Retinal pigment epithelial cell (primary cell): ENCODE results near the gene SYT6.

Experiments
- DNase-seq: peaks from one replicate; pipeline ENCODE4 v3.0.0-alpha.2; 2010; ENCODE audit warnings: low read depth
- H3K4me3 ChIP-seq: 2 replicates; pipeline ENCODE4 v1.5.1; 2011; ENCODE audit warnings: mild to moderate bottlenecking, low read length, control low read depth, moderate library complexity
- CTCF ChIP-seq: conservative IDR thresholded peaks from 2 replicates; pipeline ENCODE4 v1.5.1; 2011; ENCODE audit warnings: low read depth, low read length, control low read depth, inconsistent platforms

SYT6 gene

GRCh38 chr1:114153261-114154145, at the start of gene SYT6:
Gene SYT6 (minus strand): TSS chr1:114153869. CDS start chr1:114153772, 97 bp downstream.
- TF ChIP-seq CTCF = no peak
- no peak within 1 kb of the TSS for H3K4me3 ChIP-seq
- DNase-seq = no peak

GRCh38 chr1:114201486-114201885, 47.8 kb upstream of the SYT6 start:
- TF ChIP-seq CTCF = no peak

GRCh38 chr1:114199017-114199594, 45.4 kb upstream of the SYT6 start:
- DNase-seq = no peak
- H3K4me3 ChIP-seq = no peak overlapping the region
- no peak for TF ChIP-seq CTCF

More at GRCh38 chr1:114201486-114201885, 47.8 kb upstream of the SYT6 start:
- no peak overlapping the region for H3K4me3 ChIP-seq
- DNase-seq = no peak

GRCh38 chr1:114196992-114197907, 43.6 kb upstream of the SYT6 start:
- no peak for TF ChIP-seq CTCF
- H3K4me3 ChIP-seq = no peak overlapping the region
- no peak for DNase-seq

GRCh38 chr1:114195819-114196218, 42.1 kb upstream of the SYT6 start:
- no peak overlapping the region for H3K4me3 ChIP-seq
- no peak for DNase-seq
- TF ChIP-seq CTCF = no peak

- no peak for DNase-seq
- TF ChIP-seq CTCF = no peak
- no peak overlapping the region for H3K4me3 ChIP-seq
Measured at GRCh38 chr1:114192328-114192727, 38.7 kb upstream of the SYT6 start.
